AG09309 (cell line): ENCODE results near the gene HOXA7.

Source experiments
- DNase-seq: peaks from one replicate; pipeline ENCODE4 v3.0.0-alpha.2; 2010; ENCODE audit warnings: low read depth
- H3K4me3 ChIP-seq: 2 replicates; pipeline ENCODE4 v1.5.1; 2011; ENCODE audit warnings: mild to moderate bottlenecking, low read depth, low read length, moderate library complexity; ENCODE audit not compliant: control insufficient read depth
- CTCF ChIP-seq: IDR thresholded peaks from 2 replicates; pipeline ENCODE4 v1.5.1; 2011; ENCODE audit warnings: mild to moderate bottlenecking, low read depth, low read length, inconsistent platforms; ENCODE audit not compliant: insufficient read depth, control insufficient read depth; ENCODE audit errors: missing control alignments

HOXA7 gene

GRCh38 chr7:27172315-27172774 lies 15.9 kb upstream of the HOXA7 start:
- no peak for DNase-seq
- peak overlapping the region; percentile 87 for H3K4me3 ChIP-seq
- TF ChIP-seq CTCF, result no peak

- no peak for TF ChIP-seq CTCF
- DNase-seq, result no peak
- H3K4me3 ChIP-seq, result peak overlapping the region; percentile 87
Measured at GRCh38 chr7:27171637-27172314, 15.3 kb upstream of the HOXA7 start.

- DNase-seq, result no peak
- no peak for TF ChIP-seq CTCF
- H3K4me3 ChIP-seq, result peak overlapping the region; percentile 87
Measured at GRCh38 chr7:27171325-27171636, 14.8 kb upstream of the HOXA7 start.

GRCh38 chr7:27170426-27171324 lies 14.2 kb upstream of the HOXA7 start:
- peak overlapping the region; percentile 87 for H3K4me3 ChIP-seq
- TF ChIP-seq CTCF, result no peak
- DNase-seq, result no peak

- peak overlapping the region; percentile 87 for H3K4me3 ChIP-seq
- no peak for DNase-seq
- no peak for TF ChIP-seq CTCF
Measured at GRCh38 chr7:27169658-27170425, 13.4 kb upstream of the HOXA7 start.

GRCh38 chr7:27168265-27168947 lies 11.9 kb upstream of the HOXA7 start:
- no peak for DNase-seq
- peak; percentile 6 for TF ChIP-seq CTCF
- peak overlapping the region; percentile 87 for H3K4me3 ChIP-seq
